Cortex of kidney (tissue), 1 donor: ENCODE measurements around the gene PXN.
"Not testable (repeated sequence)": the region's sequence is repeated elsewhere in the genome, so short reads cannot be mapped to it uniquely, and the experiment has no call there.

ENCODE experiments used
- DNase-seq: peaks from one replicate; lab custom pipeline; 2025; lab: John Stamatoyannopoulos, UW

PXN gene

DNA sequence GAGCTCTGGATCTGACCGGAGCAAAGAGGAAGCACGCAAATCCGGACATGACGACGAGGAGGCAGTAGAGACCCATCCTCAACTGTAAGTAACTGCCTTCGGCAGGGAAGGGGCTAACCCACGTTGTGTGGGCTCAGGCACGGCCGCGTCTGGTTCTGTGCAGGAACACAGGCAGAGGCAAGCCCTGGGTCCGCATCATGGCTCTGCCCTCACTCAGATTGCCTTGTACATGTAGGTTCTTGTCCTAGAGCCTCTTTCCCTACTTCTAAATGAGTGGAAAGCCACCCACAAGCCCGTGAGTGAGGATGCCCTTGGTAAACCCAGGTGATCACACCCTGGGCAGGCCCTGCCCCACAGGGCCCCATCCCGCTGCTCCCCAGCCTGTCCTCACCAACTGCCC, 55.7 kb downstream of the PXN start:
- no peak for DNase-seq

DNA sequence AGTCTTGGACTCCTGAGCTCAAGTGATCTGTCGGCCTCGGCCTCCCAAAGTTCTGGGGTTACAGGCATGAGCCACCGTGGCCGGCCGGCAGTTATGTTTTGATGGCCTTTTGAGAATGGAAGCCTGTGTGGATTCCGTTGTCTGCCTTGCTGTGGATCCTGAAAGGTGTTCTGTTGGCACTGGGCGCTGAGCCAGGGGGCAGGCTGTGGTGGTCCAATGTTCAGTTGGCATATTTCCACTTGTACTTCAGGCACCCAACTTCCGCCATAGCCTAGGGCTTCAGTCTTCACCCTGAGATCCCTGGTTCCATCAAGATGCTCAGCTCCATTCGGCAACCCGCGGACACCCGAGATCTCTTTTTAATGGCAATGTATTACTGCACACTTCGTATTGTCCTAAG, 58.3 kb downstream of the PXN start:
- no peak for DNase-seq

DNA sequence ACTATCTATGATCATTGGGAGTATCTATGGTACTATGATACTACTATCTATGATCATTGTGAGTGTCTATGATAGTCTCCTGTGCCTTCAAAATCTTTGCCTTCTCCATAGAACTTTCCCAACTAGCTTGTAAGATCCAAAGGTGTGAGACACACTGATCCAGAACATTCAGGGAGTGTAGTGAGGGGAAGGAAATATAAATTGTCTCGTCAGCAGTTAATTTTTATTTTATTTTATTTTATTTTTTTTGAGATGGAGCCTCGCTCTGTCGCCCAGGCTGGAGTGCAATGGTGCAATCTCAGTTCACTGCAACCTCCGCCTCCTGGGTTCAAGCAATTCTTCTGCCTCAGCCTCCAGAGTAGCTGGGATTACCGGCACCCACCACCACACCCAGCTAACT, 58.7 kb downstream of the PXN start:
- DNase-seq: not testable (repeated sequence)

GRCh38 chr12:120206228-120206627, 59.3 kb downstream of the PXN start:
- no peak for DNase-seq

- DNase-seq: no peak
Observed at GRCh38 chr12:120204171-120204570, 61.4 kb downstream of the PXN start.

DNA sequence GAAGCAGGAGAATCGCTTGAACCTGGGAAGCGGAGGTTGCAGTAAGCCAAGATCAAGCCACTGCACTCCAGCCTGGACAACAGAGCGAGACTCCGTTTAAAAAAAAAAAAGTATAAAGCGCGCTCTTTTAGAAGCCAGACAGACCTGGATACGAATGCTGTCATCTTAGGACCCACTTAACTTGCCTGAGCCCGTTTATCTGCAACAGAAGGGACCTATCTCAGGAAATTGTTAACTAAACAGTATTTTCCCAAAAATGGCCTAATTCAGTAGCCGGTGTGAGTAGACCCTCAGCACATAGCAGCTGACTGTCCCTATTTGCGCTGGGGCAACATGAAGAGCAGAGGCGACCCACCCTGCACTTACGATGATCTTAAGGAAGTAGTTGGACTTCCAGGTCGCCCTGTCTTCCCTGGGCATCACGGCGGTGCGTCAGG, 65.1 kb downstream of the PXN start:
- DNase-seq: no peak

GRCh38 chr12:120199595-120200306, 65.8 kb downstream of the PXN start:
- DNase-seq: no peak

DNA sequence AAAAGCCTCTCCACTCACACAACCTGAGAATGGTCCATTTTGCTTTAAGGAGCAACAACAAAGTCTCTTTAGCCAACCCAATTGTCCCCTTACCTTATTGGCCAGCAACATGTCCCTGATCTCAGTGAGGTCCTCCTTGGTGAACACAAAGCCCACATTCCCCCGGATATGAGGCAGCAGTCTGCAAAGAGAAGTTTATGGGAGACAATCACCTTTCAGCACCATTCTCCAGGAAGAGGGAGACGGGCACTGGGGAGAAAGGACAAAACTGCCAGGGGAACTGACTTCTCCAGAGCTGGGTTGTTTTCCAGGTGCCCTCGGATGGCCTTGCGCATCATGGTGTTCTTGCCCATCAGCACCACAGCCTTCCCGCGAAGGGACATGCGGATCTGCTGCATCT, 66.5 kb downstream of the PXN start:
- DNase-seq: no peak

DNA sequence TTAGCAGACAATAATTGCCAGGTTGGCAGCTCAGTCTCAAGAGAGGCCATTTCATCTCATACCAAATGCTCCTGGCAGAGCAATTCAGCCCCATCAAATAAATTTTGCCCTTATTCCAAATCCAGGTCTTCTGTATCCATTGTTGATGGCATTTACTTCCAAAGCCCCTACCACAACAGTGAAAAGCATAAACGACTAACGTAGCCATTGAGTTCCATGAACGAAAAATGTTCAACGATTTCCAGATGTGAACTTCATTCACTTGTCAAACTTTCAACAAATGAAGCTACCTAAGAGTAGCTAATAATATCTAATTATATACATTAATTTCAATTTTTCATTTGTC, 68.0 kb downstream of the PXN start:
- no peak for DNase-seq

GRCh38 chr12:120196817-120197541, 68.6 kb downstream of the PXN start:
- not testable (repeated sequence) for DNase-seq

DNA sequence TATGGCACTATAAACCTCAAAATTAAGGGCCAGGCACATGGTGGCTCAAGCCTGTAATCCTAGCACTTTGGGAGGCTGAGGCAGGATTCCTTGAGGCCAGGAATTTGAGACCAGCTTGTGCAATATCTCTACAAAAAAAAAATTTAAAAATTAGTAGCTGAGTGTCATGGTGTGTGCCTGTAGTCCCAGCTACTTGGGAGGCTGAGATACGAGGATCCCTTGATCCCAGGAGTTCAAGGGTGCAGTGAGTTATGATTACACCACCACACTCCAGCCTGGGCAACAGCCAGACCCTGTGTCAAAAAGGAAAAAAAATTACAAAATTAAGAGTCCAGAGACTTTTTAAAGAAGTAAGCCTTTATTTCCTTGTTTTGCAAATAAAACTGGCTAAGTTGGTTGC, 69.2 kb downstream of the PXN start:
- DNase-seq: no peak

GRCh38 chr12:120194534-120195395, 70.8 kb downstream of the PXN start, which contains the start of gene GCN1:
TSS of gene GCN1 (minus strand) at chr12:120194715. CDS start at chr12:120194697, 18 bp downstream.
- DNase-seq: no peak

GRCh38 chr12:120194226-120194533, 71.3 kb downstream of the PXN start:
- DNase-seq: no peak

- not testable (repeated sequence) for DNase-seq
Observed at GRCh38 chr12:120193286-120193685, 72.2 kb downstream of the PXN start.

GRCh38 chr12:120190985-120191480, 74.5 kb downstream of the PXN start:
- no peak for DNase-seq

DNA sequence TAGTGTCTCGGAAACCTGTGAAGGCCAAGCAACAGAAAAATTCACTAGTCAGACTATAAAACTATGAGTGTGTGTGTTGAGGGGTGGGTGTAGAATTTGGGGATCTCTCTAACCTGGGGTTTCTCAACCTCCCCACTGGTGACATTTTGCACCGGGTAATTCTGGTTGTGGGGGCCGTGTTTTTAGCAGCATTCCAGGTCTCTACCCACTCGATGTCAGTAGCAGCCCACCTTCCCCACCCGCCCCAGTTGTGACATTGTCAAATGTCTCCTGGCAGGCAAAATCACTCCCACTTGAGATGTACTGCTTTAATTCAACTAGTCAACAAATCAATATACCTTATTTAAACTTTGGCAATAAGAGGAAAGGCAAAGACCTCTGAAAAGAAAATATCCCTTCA, 75.1 kb downstream of the PXN start:
- no peak for DNase-seq

DNA sequence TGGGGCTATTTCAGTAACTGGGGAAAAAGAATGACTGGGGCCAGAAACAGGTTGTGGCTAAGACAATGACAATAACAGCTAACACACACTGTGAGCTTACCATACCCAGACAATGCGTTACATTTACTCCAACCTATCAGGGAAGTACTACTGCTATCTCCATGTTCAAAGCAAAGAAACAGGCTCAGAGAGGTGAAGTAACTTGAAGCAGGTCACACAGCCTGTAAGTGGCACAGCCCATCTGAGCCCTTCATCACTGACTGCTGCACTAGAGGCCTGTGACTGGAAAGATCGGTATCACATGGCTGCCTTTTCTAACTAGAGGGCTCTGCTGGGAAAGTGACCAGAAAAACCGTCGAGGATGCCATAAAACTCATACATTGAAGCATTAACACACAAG, 78.9 kb downstream of the PXN start:
- no peak for DNase-seq

GRCh38 chr12:120183211-120183631, 82.3 kb downstream of the PXN start:
- no peak for DNase-seq

GRCh38 chr12:120181991-120182631, 83.4 kb downstream of the PXN start:
- no peak for DNase-seq

GRCh38 chr12:120180975-120181374, 84.6 kb downstream of the PXN start:
- no peak for DNase-seq

DNA sequence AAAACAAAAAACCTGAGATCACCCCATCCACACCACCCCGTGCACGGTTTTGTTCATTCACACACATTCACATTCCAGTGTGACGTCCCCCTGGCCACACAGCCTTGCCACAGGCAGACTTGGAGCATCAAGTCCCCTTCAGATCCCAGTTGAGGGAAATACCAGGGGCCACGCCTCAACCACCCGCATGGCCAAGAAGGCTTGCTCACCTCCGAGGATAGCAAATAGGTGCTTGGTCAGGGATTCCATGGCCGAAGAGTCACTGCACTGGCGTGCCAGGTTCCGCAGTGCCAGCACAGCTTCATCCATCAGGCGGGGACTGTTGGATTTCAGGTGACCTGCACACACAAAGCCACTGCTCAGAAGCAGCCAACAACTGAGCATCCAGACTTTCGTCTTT, 90.0 kb downstream of the PXN start:
- no peak for DNase-seq

DNA sequence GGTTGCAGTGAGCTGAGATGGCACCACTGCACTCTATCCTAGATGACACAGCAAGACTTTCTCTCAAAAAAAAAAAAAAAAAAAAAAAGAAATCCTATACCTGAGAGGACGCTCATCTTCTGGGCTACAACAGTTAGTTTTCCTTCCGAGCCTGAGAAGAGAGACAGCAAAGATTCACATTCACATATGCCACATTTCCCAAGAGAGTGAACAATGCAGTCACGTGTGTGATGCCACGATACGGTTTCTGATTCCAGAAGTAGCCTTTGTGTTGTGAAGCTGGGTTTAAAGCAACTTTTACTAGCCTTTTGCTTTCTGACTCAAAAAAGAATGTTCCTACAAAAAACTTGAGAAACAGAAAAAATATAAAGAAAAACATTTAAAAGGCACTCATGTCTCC, 90.5 kb downstream of the PXN start:
- DNase-seq: no peak
